ENCODE measurements around the gene PSAPL1.

Gene PSAPL1

DNA sequence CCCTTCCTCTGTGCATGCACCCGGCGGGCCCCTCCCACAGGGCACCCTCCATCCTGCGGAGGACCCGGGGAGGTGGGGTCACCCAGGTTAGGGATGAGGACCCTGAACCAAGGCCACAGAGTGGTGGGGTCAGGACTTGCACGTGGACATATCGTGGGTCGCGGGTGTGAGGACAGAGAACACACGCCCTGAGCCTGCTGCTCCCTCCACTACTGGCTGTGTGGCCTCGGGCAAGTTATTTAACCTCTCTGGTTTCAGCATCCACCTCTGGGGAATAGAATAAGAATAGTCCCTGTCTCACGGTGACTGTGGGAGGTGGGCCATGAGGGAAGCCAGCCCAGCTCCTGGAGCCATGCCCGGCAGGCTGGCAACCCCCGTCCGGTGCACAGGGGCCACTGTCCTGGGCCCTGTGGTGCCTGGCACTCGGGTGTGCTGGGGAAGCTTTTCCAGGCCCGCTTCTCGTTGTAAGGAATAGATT lies 5.1 kb downstream of the PSAPL1 start:
- no peak for DNase-seq

DNA sequence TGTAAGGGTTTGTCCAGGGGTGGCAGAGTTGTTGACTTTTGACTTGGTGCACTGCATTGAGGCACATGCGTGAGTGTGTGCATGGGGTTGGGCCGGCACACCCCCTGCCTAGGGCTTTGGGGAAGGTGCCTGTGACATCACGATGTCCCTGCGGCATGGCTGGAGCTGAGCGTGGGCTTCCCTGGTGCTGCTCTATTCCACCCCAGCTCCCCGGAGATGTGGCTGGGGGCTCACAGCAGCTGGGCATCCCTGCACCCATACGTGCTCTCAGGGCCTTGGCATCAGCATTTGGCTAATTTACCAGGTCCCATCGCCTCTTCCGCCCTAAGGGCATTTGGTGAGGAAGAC lies 5.7 kb downstream of the PSAPL1 start:
- no peak for DNase-seq

DNA sequence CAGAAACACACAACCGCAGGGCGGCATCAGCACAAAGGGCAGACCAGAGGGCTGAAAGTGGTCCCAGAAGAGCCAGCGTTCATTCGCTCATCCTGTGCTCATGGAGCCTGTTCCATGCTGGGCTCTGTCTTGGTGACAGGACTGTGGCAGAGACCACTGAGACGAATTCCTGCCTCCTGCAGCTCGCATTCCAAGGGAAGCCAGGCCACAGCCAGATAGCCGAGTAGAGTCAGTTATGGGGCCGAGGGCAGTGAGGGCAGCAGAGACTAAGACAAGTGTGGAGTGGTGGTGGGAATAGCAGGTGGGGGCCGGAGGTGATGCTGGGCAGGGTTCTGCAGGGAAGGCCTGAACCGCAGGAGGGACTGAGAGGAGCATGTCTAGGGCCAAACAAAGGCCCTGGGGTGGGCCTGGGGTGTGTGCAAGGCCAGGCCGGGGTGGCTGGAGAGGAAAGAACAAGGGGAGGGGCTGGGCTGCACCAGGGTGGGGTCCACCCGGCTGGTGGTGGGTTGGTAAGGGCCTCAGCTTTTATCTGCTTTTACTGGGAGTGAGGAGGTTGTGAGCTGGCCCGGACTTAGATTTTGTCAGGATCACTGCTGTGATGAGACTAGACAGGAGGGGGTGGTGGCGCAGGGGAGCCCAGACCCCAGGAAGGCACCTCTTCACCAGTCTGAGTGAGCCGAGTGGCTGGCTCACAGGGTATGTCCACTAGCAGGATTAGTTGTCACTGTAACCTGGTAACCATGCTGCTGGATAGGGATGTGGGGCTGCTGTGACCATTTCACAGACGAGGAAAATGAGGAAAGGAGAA lies 6.3 kb downstream of the PSAPL1 start:
- no peak for DNase-seq

GRCh38 chr4:7427831-7428260 lies 6.9 kb downstream of the PSAPL1 start:
- DNase-seq, result no peak

DNA sequence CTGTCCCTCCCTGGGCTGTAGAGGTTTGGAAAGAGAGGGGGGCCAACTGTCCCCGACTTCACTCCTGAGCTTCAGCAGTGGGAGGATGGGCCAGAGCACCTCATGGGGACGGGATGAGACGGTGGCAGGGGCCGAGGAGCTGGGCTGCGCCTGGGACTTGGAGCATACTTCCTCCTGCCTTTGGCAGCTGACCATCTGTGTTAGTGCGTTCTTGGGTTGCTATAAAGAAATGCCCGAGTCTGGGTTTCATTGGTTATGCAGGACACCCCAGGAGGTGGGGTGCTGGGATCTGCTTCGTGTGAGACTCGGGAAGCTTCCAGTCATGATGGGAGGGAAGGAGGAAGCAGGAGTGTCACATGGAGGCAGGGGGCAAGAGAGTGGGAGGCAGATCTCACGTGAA lies 7.4 kb downstream of the PSAPL1 start:
- no peak for DNase-seq

DNA sequence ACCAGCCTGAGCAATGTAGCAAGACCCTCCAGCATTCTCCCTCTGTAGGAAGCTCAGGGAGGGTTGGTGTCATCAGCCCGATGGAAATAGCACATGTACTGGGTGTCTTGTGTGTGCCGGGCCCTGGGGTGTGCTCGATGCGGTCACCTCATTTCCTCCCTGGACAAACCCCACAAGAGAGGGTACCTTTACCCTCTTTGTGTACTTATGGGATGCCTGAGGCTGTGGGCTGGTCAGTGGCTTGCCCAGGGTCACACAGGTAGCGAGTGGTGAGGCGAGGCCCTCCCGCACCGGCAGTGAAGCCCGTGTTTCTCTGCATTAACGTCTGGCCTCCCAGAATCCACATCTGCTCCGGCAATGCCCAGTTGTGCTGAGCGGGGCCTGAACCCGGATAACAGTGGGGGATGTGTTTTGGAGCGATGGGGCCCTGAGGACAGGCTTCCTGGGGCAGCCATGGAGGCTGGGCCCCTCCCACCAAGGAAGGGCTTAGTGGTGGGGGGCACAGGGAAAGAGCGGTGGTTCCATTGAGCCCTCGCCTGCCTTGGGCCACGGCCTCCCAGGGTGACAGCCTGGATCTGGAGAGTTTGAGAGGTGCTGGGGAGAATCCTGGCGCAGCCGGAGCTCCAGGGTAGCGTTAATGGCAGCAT lies 8.1 kb downstream of the PSAPL1 start:
- DNase-seq, result no peak

GRCh38 chr4:7425591-7426468 lies 8.9 kb downstream of the PSAPL1 start:
- DNase-seq, result no peak

DNA sequence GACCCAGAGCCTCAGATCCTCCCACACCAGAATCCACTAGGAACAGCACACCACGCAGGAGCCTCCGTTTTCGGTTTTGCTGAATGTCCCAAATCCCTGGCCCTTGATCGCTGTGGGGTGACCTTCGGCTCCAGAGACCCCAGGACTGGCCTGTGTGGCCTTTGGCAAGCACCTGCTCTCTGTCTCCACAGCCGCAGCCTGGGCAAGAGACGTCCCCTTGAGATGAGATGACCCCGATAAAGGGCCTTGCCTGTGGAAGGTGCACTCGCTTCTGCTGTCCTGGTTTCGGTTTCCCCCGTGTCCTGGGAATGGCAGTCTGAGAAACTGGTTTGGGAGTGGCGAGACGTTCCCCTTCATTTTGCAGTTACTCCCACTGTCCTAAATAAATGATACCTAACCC lies 9.6 kb downstream of the PSAPL1 start:
- no peak for DNase-seq

DNA sequence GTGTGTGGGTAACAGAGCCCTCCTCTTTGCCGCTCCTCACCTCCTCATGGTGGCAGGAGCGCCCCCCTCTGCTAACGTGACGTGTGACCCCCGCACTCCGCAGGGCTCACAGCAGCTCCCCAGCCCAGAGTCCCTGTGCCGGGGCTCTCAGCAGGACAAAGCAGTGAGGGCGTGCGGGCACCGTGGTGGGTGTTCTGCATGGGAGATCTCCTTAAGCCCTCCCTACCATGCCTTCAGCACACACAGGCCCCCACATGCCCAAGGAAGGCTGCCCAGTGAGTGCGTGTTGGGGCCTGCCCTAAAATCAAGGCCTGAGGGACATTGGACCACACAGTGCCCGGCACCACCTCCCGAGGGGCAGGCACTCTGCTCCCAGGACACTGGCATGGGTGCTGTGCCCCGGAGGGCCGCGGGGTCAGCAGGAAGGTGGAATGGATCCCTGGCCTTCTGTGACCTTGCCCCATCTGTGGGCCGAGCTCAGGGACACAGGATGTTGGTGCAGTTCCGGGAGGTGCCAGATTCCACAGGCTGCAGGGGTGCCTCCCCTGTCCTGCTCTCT lies 10.1 kb downstream of the PSAPL1 start:
- no peak for DNase-seq

GRCh38 chr4:7423801-7424552 lies 10.8 kb downstream of the PSAPL1 start:
- no peak for DNase-seq

- DNase-seq, result no peak
These were observed 11.3 kb downstream of the PSAPL1 start for GRCh38 chr4:7423391-7423790.

GRCh38 chr4:7422898-7423180 lies 11.9 kb downstream of the PSAPL1 start:
- no peak for DNase-seq

DNA sequence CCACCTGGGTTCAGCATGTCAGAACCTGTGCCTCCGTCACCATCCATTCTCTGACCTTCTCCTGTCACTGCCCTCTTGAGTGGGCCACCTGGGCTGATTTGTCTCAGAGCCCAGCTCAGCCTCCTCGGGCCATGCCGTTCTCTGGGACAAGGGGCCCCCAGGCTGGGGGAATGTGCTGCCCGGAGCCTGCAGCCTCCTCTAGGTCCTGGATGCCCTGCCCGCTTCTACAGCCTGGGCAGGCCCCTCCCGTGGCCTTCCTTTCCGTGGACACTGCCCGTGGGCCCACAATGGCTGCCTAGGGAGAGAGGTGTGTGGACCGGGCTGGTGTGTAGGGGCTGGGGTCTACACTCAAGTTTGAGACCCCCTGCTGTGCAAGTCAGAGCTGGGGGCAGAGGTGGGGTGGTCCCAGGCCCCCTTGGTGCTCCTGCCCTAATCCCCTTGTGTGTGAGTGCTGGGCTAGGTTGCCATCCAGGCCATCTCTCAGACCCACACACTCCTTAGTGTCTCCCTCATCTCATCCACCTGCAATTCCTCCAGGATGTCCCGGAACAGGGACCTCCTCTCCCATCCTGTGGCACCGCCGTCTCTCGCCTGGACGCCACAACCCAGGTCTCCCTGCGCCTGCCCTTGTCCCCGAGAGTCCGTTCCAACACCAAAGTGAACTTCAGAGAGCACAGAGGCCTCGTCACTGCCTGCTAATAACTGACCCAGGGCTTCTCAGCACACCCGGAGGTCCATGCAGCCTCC lies 12.4 kb downstream of the PSAPL1 start:
- DNase-seq, result no peak

DNA sequence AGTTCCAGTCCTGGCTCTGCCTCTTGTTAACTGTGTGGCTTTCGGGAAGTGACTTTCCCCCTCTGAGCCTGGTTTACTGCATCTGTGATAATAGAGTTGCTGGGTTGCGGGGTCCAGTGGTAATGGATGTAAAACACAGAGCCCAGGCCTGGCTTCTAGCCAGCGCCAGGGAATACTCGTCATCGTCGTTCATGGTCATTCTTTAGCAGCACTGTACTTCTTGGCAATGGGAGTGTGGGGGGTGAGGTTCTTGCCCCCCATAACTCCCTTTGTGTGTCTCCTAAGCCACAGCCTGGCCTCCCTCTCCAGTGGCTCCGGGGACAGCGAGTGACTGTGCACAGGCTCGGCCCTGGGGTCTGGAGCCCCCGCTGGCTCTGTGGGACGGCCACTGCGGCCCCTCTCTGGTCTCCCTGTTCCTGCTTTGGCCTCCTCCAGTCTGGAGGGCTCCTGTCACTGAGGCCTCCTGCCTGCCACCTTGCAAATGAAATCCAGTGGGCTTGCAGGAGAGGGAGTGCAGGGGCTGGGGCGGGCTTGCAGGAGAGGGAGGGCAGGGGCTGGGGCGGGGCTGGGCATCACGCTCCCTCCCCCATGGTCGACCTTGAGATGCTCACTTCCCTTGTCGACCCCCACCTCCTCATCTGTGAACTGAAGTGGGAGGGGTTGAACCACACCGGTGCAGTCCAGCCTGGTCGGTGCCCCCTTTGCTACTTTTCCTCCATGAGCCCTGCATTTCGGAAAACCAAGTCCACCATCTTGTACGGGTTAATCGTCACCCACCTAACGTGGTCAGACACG lies 13.2 kb downstream of the PSAPL1 start:
- no peak for DNase-seq

DNA sequence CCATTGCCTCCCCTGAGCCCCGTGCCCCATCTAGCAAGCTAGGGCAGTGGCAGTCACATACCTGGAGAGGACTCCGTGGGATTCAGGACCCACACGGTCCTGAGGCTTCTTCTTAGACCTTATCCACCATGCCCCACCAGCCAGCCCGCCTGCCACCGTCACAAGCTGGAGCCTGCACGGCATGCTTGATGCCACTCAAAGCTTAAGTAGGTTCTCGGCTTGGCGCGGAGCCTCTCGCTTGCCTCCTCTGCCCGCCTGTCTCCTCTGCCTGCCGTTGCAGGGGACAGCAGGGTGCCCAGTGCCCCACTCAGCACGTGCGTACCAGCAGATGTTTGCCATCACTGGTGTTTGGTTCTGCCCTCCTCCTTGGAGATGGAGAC lies 14.1 kb downstream of the PSAPL1 start:
- no peak for DNase-seq

DNA sequence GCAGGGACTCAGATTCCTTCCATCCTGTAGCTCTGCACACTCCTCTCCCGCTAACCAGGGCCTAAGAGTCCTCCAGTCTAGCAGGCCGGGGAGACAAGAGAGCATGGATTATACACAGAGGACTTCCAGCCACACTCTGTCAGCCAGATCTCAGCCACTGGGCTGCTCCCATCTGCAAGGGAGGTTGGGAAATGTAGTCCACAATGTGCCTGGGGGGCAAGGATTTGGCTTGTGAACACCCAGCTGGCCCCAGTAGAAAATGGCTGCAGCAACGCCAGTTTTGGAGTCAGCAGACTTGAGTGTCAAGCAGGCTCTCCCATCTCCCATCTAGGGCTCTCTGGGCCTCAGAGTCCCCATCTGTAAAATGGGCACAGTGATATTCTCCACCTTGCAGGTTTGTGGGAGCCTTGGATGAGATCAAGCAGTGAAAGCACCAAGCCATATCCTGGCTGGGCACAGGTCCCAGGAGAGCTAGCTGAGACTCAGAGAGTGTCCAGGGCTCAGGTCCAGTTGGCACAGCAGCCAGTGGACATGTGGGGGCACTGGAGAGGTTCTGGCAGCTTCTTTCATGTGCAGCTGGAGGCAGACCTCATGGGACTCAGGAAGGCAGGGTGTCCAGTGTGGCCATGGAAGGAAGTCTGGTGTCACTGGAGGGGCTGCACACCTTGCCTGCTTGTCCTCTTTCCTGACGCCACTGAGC lies 14.6 kb downstream of the PSAPL1 start:
- DNase-seq, result no peak

DNA sequence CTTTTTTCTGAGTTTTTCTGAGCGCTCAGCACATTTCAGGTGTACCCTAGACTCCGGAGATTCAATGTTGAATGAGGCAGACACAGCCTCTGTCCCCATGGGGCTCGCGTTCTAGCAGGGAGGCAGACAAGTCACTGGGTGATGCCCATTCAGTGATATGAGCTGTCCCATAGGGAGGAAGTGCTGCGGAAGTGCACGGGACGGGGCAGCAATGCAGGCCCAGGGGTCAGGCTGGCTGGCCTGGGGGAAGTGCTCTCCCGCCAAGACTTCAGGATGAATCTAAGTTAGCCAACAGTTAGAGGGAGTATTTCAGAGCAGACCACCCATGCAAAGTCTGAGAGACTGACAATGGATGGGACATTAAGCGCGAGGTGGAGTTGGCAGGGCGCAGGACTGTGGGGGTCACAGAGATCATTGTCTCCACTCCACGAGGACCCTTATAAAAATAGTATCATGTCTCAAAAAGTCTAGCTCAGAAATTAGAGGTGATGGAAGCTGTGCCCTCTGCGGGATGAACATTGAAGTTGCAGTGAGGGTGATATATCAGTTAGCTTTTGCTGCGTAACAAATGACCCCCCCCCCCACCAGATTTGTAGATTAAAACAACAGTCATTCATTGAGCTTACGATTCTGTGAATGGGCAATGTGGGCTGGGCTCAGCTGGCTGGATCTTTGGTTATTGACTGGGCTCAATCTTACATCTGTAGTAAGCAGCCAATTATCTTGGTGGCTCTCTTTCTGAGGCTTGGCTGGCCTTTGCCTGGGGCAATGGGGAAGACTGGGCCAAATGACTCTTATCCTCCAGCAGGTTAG lies 16.4 kb downstream of the PSAPL1 start:
- no peak for DNase-seq

DNA sequence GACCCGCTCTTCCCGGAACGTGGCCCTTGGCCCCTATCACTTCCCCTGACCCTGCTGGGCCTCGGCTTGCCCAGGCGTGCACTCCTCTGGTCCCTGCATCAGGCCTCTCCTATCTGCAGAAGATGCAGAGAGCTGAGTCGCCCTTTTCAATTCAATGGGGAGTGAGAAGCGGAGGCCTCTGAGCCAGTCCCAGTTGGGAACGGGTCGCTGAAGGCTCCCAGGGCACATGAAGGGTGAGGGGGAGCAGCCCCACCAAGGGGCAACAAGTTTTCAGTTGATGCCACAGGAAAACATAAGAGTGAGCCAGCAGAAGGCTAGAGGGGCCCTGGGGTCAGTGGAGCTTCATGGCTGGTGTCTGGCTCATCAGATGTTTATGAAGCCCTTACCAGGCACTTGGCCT lies 17.1 kb downstream of the PSAPL1 start:
- no peak for DNase-seq

DNA sequence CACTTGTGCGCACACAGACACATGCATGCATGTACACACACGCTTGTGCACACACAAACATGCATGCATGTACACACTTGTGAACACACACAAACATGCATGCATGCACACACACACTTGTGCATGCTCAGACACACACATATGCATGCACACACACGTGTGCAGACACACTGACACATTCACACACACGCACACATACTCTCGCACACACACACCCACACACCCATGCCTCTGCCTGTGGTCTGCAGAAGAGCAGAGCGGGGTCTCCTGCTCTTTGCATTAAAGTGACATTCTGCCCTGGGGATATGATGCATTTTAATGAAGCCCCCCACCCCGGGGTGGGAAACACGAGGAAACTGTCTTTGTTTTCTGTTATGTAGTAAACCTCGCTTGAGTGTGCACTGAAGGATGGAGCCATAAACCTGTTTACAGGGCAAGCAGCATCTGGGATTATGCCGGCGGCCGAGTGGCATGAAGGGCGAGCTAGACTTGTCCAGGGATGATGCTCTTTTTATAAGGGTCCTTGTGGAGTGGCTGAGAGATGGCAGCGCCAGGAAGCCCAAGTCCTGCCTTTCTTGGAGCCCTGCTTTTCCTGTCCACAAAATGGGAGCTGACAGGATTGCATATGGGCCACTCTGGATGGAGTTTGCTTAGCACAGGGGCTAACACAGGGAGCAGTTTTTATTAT lies 17.8 kb downstream of the PSAPL1 start:
- DNase-seq, result no peak

Measured in fibroblast of skin of right biceps (primary cell).